ENCODE data around the gene TNRC6C. TPM values are rescaled to one million over a fixed set of nuclear protein-coding genes. Genes with fewer than 3 reads are reported as not detected.

The TNRC6C gene
- total and polyA plus RNA-seq, 2 of the 13 experiments (the other 11 are each of a cell fraction or from before 2014, with no cell fraction given), result 0.66 to 4.9 TPM

GRCh38 chr17:78128551-78129350 is 170.2 kb downstream of the TNRC6C start, which contains the start of gene TMC6 (continued):
- TF ChIP-seq ZHX2 (IDR thresholded peaks at IDR 0.05; ENCODE audit: low read depth) (no peak), ZHX2 (CRISPR knock-in tag; IDR thresholded peaks at IDR 0.05; ENCODE audit: borderline replicate concordance) (no peak), ZNF574 (CRISPR knock-in tag; IDR thresholded peaks at IDR 0.05) (no peak; the same call in 1 of the 2 replicates), ZNF777 (CRISPR knock-in tag; IDR thresholded peaks at IDR 0.05) (no peak), SCMH1 (CRISPR knock-in tag; IDR thresholded peaks at IDR 0.05; ENCODE audit: borderline replicate concordance) (no peak), REST (IDR thresholded peaks at IDR 0.05; ENCODE audit: borderline replicate concordance in 1 of 2, low read depth in 1 of 2, low read length in 2 of 2) (0 out of 4 replicates have a peak, but pooled peaks of 1 of the 2 experiments have one; percentile 23), FOSL1 (CRISPR knock-in tag; IDR thresholded peaks at IDR 0.05; ENCODE audit: borderline replicate concordance) (no peak), ZUFSP (CRISPR knock-in tag; IDR thresholded peaks at IDR 0.05; ENCODE audit: borderline replicate concordance) (no peak), ISX (CRISPR knock-in tag; conservative IDR thresholded peaks at IDR 0.05) (no peak), KLF9 (CRISPR knock-in tag; IDR thresholded peaks at IDR 0.05; ENCODE audit: low read depth) (no peak), DRAP1 (CRISPR knock-in tag; IDR thresholded peaks at IDR 0.05) (no peak)
